ENCODE results near the gene AKIRIN1. TPM values are rescaled to one million over a fixed set of nuclear protein-coding genes. Genes with fewer than 3 reads are reported as not detected.

The AKIRIN1 gene
- 35.4 and 39.1 TPM in 2 replicates for total RNA-seq

GRCh38 chr1:38990738-38991637 lies at the start of gene AKIRIN1:
TSS of gene AKIRIN1 (plus strand) at chr1:38991276. CDS start at chr1:38991381, 105 bp downstream.

GRCh38 chr1:38941527-38942019 lies 49.5 kb upstream of the AKIRIN1 start, which contains the start of gene RHBDL2:
TSS of gene RHBDL2 (minus strand) at chr1:38941830. CDS start at chr1:38919212, 22,618 bp downstream.

GRCh38 chr1:39026051-39026865 lies 35.2 kb downstream of the AKIRIN1 start, which contains the start of gene NDUFS5:
TSS of gene NDUFS5 (plus strand) at chr1:39026350. CDS start at chr1:39028725, 2,375 bp downstream.

Other genes starting within 250 kb of the AKIRIN1 start
- gene RRAGC, start 131.5 kb upstream of the AKIRIN1 start, total RNA-seq, result 14.3 and 15.1 TPM in 2 replicates
- gene MYCBP, start 117.9 kb upstream of the AKIRIN1 start, total RNA-seq, result 9.0 and 10.9 TPM in 2 replicates
- not detected in 2 replicates for gene GJA9, start 109.7 kb upstream of the AKIRIN1 start, total RNA-seq
- gene RHBDL2, start 49.4 kb upstream of the AKIRIN1 start, total RNA-seq, result 0.09 and 0.28 TPM in 2 replicates
- 633 and 957 TPM in 2 replicates for gene NDUFS5, start 35.1 kb downstream of the AKIRIN1 start, total RNA-seq
- gene MACF1, start 213.4 kb downstream of the AKIRIN1 start, total RNA-seq, result 495 and 592 TPM in 2 replicates